WTC11 (cell line): ENCODE results near the gene OR3A2.

ENCODE experiments used
- GABPB1 ChIP-seq: sonication (generic); formaldehyde crosslinking; IDR thresholded peaks from 2 replicates; pipeline ENCODE4 v1.8.1; 2023; ENCODE audit warnings: mild to moderate bottlenecking, missing genetic modification reagents
- SP1 ChIP-seq: sonication (generic); formaldehyde crosslinking; conservative IDR thresholded peaks from 2 replicates; pipeline ENCODE4 v1.8.1; 2022; ENCODE audit warnings: missing genetic modification reagents
- ZNF263 ChIP-seq: sonication (generic); formaldehyde crosslinking; IDR thresholded peaks from 2 replicates; pipeline ENCODE4 v1.8.1; 2022; ENCODE audit warnings: low read depth, mild to moderate bottlenecking, moderate library complexity, missing genetic modification reagents
- TF ChIP-seq, protein P1 (sequence below): fragments of 200-600 bp; IDR thresholded peaks from 2 replicates; pipeline ENCODE4 v1.8.0; 2022; ENCODE audit warnings: antibody characterized with exemption
- TF ChIP-seq, protein P2 (sequence below): sonication (generic); formaldehyde crosslinking; IDR thresholded peaks from 2 replicates; pipeline ENCODE4 v1.8.0; 2022; ENCODE audit warnings: mild to moderate bottlenecking, missing genetic modification reagents
- TF ChIP-seq, protein P3 (sequence below): sonication (generic); formaldehyde crosslinking; IDR thresholded peaks from 2 replicates; pipeline ENCODE4 v1.8.1; 2023; ENCODE audit warnings: mild to moderate bottlenecking, missing genetic modification reagents, moderate library complexity
- TF ChIP-seq, protein P4 (sequence below): sonication (generic); formaldehyde crosslinking; IDR thresholded peaks from 2 replicates; pipeline ENCODE4 v1.8.1; 2023; ENCODE audit warnings: mild to moderate bottlenecking, missing genetic modification reagents
- TF ChIP-seq, protein P5 (sequence below): fragments of 250-450 bp; sonication (Bioruptor Pico); IDR thresholded peaks from 2 replicates; pipeline ENCODE4 v1.9.0; 2021; ENCODE audit warnings: moderate library complexity, mild to moderate bottlenecking, inconsistent platforms, borderline replicate concordance
- TF ChIP-seq, protein P6 (sequence below): sonication (generic); formaldehyde crosslinking; IDR thresholded peaks from 2 replicates; pipeline ENCODE4 v1.8.1; 2022; ENCODE audit warnings: mild to moderate bottlenecking, moderate library complexity, missing genetic modification reagents

DNA sequence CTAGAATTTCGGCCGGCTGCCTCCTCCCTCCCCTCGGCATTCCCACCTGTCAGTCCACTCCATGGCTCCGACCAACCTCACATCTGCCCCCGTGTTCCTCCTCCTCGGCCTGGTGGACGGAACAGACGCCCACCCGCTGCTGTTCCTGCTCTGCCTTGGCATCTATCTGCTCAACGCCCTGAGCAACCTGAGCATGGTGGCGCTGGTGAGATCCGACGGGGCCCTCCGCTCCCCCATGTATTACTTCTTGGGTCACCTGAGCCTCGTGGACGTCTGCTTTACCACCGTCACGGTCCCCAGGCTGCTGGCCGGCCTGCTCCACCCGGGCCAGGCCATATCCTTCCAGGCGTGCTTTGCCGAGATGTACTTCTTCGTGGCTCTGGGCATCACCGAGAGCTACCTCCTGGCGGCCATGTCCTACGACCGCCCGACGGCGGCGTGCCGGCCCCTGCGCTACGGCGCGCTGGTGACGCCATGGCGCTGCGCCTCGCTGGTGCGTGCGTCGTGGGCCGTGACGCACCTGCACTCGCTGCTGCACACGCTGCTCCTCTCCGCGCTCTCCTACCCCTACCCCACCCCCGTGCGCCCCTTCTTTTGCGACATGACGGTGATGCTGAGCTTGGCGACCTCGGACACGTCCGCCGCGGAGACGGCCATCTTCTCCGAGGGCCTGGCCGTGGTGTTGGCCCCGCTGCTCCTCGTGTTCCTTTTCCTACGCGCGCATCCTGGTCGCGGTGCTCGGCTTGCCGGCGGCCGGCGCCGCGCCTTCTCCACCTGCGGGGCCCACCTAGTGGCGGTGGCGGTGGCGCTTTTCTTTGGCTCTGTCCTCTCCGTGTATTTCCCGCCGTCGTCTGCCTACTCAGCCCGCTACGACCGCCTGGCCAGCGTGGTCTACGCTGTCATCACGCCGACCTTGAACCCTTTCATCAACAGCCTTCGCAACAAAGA is at the start of gene OR3A2:
- TF ChIP-seq, protein P1, sequence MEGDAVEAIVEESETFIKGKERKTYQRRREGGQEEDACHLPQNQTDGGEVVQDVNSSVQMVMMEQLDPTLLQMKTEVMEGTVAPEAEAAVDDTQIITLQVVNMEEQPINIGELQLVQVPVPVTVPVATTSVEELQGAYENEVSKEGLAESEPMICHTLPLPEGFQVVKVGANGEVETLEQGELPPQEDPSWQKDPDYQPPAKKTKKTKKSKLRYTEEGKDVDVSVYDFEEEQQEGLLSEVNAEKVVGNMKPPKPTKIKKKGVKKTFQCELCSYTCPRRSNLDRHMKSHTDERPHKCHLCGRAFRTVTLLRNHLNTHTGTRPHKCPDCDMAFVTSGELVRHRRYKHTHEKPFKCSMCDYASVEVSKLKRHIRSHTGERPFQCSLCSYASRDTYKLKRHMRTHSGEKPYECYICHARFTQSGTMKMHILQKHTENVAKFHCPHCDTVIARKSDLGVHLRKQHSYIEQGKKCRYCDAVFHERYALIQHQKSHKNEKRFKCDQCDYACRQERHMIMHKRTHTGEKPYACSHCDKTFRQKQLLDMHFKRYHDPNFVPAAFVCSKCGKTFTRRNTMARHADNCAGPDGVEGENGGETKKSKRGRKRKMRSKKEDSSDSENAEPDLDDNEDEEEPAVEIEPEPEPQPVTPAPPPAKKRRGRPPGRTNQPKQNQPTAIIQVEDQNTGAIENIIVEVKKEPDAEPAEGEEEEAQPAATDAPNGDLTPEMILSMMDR = no peak
- TF ChIP-seq, protein P2, sequence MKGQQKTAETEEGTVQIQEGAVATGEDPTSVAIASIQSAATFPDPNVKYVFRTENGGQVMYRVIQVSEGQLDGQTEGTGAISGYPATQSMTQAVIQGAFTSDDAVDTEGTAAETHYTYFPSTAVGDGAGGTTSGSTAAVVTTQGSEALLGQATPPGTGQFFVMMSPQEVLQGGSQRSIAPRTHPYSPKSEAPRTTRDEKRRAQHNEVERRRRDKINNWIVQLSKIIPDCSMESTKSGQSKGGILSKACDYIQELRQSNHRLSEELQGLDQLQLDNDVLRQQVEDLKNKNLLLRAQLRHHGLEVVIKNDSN (CRISPR knock-in tag) = no peak
- TF ChIP-seq, protein P3, sequence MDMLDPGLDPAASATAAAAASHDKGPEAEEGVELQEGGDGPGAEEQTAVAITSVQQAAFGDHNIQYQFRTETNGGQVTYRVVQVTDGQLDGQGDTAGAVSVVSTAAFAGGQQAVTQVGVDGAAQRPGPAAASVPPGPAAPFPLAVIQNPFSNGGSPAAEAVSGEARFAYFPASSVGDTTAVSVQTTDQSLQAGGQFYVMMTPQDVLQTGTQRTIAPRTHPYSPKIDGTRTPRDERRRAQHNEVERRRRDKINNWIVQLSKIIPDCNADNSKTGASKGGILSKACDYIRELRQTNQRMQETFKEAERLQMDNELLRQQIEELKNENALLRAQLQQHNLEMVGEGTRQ (CRISPR knock-in tag) = no peak
- no peak for TF ChIP-seq GABPB1
- TF ChIP-seq SP1 (CRISPR knock-in tag) = no peak
- TF ChIP-seq, protein P4, sequence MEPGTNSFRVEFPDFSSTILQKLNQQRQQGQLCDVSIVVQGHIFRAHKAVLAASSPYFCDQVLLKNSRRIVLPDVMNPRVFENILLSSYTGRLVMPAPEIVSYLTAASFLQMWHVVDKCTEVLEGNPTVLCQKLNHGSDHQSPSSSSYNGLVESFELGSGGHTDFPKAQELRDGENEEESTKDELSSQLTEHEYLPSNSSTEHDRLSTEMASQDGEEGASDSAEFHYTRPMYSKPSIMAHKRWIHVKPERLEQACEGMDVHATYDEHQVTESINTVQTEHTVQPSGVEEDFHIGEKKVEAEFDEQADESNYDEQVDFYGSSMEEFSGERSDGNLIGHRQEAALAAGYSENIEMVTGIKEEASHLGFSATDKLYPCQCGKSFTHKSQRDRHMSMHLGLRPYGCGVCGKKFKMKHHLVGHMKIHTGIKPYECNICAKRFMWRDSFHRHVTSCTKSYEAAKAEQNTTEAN (CRISPR knock-in tag) = no peak
- TF ChIP-seq, protein P5, sequence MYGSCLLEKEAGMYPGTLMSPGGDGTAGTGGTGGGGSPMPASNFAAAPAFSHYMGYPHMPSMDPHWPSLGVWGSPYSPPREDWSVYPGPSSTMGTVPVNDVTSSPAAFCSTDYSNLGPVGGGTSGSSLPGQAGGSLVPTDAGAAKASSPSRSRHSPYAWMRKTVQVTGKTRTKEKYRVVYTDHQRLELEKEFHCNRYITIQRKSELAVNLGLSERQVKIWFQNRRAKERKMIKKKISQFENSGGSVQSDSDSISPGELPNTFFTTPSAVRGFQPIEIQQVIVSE = no peak
- TF ChIP-seq ZNF263 (CRISPR knock-in tag) = no peak
- TF ChIP-seq, protein P6, sequence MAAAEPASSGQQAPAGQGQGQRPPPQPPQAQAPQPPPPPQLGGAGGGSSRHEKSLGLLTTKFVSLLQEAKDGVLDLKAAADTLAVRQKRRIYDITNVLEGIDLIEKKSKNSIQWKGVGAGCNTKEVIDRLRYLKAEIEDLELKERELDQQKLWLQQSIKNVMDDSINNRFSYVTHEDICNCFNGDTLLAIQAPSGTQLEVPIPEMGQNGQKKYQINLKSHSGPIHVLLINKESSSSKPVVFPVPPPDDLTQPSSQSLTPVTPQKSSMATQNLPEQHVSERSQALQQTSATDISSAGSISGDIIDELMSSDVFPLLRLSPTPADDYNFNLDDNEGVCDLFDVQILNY (CRISPR knock-in tag) = no peak
